RWPE1 (cell line): Measurements from ENCODE around the gene FBXO34.
"Not testable (repeated sequence)": the region's sequence is repeated elsewhere in the genome, so short reads cannot be mapped to it uniquely, and the experiment has no call there.

Experiments used
- CTCF ChIA-PET: fragments of 350-600 bp; sonication (Branson Sonifier 250); formaldehyde crosslinking; extraction: SDS; loops from one replicate; lab custom pipeline; 2021; lab: Yijun Ruan, JAX
- POLR2A ChIA-PET: fragments of 400-600 bp; formaldehyde crosslinking; extraction: SDS; loops from one replicate; lab custom pipeline; 2020; ENCODE audit warnings: antibody characterized with exemption; ENCODE audit not compliant: low non-redundant PET; lab: Yijun Ruan, JAX
- DNase-seq: peaks from one replicate; pipeline ENCODE4 v3.0.0; 2012; ENCODE audit warnings: low spot score
- H3K27ac ChIP-seq: fragments of 450-650 bp; 2 replicates; pipeline ENCODE4 v1.5.1; 2017
- TF ChIP-seq, protein P1 (sequence below): fragments of 450-650 bp; conservative IDR thresholded peaks from 2 replicates; pipeline ENCODE4 v1.5.1; 2017; ENCODE audit warnings: low read depth, mild to moderate bottlenecking

Gene FBXO34

DNA sequence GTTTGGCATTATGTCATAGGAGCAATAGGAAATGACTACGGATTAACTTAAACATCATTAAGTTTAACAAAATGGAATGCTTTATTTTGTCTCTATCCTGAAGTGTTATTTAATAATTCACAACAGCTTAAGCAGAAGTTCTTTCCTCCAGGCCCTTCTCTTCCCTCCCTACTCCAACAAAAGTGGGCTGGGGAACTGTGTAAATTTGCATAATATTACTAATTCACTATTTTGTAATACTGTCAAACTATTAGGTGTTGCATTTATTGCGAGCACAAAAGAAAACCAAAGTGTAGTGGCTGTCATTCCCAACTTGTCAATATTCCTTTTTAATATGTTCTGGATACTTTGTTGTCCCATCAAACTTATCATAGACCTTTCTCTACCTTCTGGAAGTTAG, 70.6 kb downstream of the FBXO34 start:
- CTCF ChIA-PET: interaction anchor here (1.1 kb wide), 1 partner anchor 13 kb away, joined by 4 read pairs; no protein-coding TSS in a partner anchor
- TF ChIP-seq, protein P1, sequence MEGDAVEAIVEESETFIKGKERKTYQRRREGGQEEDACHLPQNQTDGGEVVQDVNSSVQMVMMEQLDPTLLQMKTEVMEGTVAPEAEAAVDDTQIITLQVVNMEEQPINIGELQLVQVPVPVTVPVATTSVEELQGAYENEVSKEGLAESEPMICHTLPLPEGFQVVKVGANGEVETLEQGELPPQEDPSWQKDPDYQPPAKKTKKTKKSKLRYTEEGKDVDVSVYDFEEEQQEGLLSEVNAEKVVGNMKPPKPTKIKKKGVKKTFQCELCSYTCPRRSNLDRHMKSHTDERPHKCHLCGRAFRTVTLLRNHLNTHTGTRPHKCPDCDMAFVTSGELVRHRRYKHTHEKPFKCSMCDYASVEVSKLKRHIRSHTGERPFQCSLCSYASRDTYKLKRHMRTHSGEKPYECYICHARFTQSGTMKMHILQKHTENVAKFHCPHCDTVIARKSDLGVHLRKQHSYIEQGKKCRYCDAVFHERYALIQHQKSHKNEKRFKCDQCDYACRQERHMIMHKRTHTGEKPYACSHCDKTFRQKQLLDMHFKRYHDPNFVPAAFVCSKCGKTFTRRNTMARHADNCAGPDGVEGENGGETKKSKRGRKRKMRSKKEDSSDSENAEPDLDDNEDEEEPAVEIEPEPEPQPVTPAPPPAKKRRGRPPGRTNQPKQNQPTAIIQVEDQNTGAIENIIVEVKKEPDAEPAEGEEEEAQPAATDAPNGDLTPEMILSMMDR: no peak
- H3K27ac ChIP-seq: no peak overlapping the region
- DNase-seq: no peak
- POLR2A ChIA-PET: no interaction called here

DNA sequence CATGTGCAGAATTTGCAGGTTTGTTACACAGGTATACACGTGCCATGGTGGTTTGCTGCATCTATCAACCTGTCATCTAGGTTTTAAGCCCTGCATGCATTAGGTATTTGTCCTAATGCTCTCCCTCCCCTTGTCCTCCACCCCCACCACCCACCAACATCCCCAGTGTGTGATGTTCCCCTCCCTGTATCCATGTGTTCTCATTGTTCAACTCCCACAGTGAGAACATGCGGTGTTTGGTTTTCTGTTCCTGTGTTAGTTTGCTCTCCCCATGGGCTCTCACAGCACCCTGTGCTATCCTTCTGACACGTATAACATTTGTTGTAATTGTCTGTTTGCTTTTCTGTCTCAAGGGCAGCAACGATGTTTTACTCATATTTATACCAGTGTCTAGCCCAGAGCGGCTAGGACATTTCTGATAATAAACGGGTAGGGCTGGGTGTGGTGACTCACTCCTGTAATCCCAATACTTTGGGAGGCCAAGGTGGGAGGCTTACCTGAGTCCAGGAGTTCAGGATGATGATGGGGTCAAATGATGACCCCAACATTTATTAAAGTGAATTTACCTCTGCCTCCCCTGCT, 73.5 kb downstream of the FBXO34 start:
- POLR2A ChIA-PET: interaction anchor here (0.5 kb wide), 1 partner anchor 59 kb away, joined by 3 read pairs; no protein-coding TSS in a partner anchor
- H3K27ac ChIP-seq, DNase-seq, CTCF ChIA-PET: not testable (repeated sequence)

DNA sequence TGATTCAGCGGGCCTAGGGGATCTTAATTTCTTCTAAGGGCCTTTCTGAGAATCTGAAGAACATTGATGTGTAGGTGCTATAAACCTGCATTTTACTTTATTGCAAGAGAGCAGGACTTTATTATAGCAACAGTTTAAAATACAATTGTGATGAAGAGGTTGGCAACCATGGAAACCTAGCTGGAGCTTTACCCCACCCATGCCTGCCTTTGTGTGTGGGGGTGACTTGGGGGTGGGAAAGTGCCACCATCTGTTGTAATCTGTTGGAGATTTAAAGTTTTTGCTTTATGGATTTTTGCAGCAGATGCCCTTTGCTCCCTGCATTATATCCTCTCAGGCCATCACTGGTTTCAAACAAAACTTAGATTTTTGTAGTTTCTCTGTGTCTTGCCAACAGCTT, 75.8 kb downstream of the FBXO34 start:
- POLR2A ChIA-PET: no interaction called here
- TF ChIP-seq, protein P1: no peak
- CTCF ChIA-PET: no interaction called here
- no peak for DNase-seq
- H3K27ac ChIP-seq: no peak overlapping the region

DNA sequence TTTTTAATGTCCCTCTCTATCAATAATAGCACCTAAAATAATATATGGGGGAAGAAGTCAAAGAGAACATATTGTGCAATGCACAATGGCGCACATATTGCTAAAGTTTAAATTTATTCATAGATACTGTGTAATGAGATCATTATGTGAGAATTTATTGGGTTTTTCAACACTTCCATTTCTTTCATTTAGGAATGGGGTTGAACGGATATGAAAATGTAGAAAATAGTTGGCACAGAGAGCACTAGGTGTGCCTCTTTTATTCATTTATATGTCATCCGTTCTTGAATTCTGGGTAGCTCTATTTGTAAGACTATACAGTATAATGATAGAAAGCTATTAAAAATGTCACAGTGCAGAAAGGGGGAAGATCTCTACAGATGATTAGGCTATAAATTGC, 76.5 kb downstream of the FBXO34 start:
- no peak overlapping the region for H3K27ac ChIP-seq
- POLR2A ChIA-PET: no interaction called here

DNA sequence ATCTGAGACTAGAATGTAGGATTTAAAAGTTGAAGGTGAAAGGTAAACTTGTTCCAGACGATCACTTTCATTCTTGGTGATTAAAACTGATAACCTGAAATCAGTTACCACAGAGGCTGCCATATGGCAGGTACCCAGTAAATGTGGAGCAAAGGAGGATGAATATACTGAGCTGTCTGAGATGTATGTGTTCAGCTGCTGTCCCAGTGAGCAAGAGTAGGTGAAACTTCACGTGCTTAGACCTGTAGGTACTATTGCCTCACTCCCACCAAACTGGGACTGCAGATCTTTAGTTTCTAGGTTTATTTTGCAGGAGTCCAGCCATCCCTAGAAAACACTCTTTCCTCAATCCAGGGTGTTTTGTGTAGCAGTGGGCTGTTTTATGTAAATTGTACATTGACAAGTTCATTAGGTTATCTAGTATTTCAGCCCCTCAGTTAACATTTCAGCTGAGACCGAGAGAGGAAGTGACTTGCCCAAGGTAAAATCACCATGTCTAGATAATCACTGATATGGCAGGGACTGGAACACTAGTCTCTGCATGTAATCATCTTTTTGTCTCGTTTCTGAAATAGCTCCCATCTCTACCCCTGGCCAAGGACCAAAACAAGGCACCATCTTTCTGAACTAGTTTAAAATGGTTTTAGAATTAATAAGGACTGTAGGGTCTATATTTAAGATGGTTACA, 77.7 kb downstream of the FBXO34 start:
- TF ChIP-seq, protein P1: no peak
- H3K27ac ChIP-seq: no peak overlapping the region
- CTCF ChIA-PET: interaction anchor here (0.5 to 0.7 kb wide), 2 partner anchors 103 to 199 kb away, joined by 3 read pairs; no protein-coding TSS in a partner anchor
- DNase-seq: no peak
- POLR2A ChIA-PET: interaction anchor here (0.5 kb wide), 1 partner anchor 19 kb away, joined by 5 read pairs; no protein-coding TSS in a partner anchor

More for the DNA sequence above, 76.5 kb downstream of the FBXO34 start:
- CTCF ChIA-PET: no interaction called here
- TF ChIP-seq, protein P1: no peak
- no peak for DNase-seq

DNA sequence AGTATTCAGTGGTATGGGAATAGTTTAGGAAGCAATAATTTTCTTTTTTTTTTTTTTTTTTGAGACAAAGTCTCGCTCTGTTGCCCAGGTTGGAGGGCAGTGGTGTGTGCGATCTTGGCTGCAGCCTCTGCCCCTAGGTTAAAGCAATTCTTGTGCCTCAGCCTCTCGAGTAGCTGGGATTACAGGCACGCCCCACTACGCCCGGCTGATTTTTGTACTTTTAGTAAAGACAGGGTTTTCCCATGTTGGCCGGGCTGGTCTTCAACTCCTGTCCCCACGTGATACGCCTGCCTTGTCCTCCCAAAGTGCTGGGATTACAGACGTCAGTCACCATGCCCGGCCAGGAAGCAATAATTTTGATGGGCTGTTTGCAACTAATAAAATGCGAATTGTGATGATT, 78.3 kb downstream of the FBXO34 start:
- H3K27ac ChIP-seq: no peak overlapping the region
- TF ChIP-seq, protein P1: no peak
- ChIA-PET CTCF (interaction anchor here (0.5 kb wide), 1 partner anchor 200 kb away, joined by 3 read pairs; no protein-coding TSS in a partner anchor), POLR2A (no interaction called here)
- DNase-seq: no peak

DNA sequence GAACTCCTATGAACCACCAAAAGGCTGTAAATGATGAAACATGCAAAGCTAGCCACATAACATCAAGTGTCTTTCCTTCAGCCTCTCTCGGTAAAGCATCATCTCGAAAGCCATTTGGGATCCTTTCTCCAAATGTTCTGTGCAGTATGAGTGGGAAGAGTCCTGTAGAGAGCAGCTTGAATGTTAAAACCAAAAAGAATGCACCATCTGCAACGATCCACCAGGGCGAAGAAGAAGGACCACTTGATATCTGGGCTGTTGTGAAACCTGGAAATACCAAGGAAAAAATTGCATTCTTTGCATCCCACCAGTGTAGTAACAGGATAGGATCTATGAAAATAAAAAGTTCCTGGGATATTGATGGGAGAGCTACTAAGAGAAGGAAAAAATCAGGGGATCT, 79.2 kb downstream of the FBXO34 start:
- CTCF ChIA-PET: interaction anchor here (0.6 kb wide), 4 partner anchors 16 to 485 kb away, joined by 3 to 4 read pairs (median 4); no protein-coding TSS in a partner anchor

More for the DNA sequence above, 79.2 kb downstream of the FBXO34 start:
- DNase-seq: no peak
- H3K27ac ChIP-seq: no peak overlapping the region
- TF ChIP-seq, protein P1: no peak
- POLR2A ChIA-PET: no interaction called here
